SHP77 treated with DMSO at 0.1 percent for 48 hours (cell line): ENCODE data around the gene DEFB123.
"Not testable (repeated sequence)": the region's sequence is repeated elsewhere in the genome, so short reads cannot be mapped to it uniquely, and the experiment has no call there.

ENCODE experiments used
- DNase-seq: peaks from one replicate; lab custom pipeline; 2025; lab: John Stamatoyannopoulos, UW

Gene DEFB123, protein sequence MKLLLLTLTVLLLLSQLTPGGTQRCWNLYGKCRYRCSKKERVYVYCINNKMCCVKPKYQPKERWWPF

GRCh38 chr20:31440012-31440659, at the start of gene DEFB123:
Gene DEFB123, plus strand, starts transcription at chr20:31440632. Its CDS starts 67 bp downstream, at chr20:31440699.
- DNase-seq: no peak

DNA sequence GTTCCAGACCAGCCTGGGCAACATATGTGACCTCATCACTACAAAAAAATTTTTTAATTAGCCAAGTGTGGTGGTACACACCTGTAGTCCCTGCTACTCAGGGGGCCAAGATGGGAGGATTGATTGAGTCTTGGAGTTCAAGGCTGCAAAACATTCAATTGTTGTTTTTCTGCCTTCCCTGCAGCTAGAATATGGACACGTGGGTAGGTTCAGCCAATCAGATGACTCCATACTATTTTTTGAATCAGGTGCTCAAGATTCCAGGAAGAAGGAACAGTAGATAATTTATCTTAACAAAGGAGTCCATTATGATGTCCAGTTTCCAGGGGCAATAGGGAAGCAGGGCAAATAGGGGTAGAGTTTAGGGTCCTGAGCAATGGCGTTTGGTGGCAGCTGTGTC, 47.6 kb upstream of the DEFB123 start:
- DNase-seq: no peak

- DNase-seq: no peak
Observed at GRCh38 chr20:31394900-31395299, 45.5 kb upstream of the DEFB123 start.

- no peak for DNase-seq
Observed at GRCh38 chr20:31403886-31404285, 36.5 kb upstream of the DEFB123 start.

DNA sequence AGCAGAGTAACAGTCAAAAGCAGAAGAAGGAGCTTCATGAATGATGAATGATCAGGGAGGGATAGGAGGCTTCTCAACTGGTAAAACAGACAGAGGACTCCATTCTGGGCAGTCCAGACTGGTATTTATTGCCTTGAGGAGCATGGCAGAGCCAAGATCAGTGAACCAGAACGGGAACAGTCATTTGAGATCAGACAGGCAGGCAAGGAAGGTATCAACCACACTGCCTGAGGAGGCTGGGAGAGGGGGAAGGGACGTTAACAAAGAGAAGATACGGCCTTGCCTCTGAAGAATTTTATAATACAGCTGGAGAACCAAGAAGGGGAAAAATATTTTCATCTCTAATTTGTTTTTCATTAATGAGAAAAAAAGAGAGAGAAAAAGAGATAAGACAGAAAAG, 34.3 kb upstream of the DEFB123 start, which contains the start of gene DEFB121:
TSS of gene DEFB121 (minus strand) at position 101 of the 400 bp plus-strand sequence. CDS start at position 38, 63 bp downstream.
- no peak for DNase-seq

DNA sequence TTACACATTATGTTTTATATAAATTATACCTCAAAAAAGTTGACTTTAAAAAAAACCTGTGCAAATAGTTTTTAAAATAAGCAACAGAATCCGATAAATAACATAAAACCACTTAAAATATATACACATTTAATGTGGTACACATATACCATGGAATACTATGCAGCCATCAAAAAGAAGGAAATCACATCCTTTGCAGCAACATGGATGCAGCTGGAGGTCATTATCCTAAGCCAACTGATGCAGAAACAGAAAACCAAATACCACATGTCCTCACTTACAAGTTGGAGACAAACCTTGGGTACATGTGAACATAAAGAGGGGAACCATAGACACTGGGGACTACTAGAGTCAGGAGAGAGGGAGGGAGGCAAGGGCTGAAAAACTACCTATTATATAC, 30.4 kb upstream of the DEFB123 start:
- DNase-seq: no peak

DNA sequence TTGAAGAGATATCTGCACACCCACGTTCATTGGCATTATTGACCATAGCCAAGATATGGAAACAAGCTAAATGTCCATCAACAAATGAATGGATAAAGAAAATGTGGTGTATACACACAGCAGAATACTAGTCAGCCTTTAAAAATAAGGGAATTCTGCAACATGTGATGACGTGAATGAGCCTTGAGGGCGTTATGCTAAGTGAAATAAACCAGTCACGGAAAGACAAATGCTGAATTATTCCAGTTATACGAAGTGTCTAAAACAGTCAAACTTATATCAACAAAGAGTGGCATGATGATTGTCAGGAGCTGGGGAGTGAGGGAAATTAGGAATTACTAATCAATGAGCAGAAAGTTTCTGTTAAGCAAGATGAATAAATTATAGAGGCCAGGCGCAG, 26.1 kb upstream of the DEFB123 start:
- no peak for DNase-seq

GRCh38 chr20:31415653-31416052, 24.8 kb upstream of the DEFB123 start:
- DNase-seq: no peak

GRCh38 chr20:31418307-31418706, 22.1 kb upstream of the DEFB123 start:
- no peak for DNase-seq

GRCh38 chr20:31425797-31426196, 14.6 kb upstream of the DEFB123 start:
- DNase-seq: no peak

DNA sequence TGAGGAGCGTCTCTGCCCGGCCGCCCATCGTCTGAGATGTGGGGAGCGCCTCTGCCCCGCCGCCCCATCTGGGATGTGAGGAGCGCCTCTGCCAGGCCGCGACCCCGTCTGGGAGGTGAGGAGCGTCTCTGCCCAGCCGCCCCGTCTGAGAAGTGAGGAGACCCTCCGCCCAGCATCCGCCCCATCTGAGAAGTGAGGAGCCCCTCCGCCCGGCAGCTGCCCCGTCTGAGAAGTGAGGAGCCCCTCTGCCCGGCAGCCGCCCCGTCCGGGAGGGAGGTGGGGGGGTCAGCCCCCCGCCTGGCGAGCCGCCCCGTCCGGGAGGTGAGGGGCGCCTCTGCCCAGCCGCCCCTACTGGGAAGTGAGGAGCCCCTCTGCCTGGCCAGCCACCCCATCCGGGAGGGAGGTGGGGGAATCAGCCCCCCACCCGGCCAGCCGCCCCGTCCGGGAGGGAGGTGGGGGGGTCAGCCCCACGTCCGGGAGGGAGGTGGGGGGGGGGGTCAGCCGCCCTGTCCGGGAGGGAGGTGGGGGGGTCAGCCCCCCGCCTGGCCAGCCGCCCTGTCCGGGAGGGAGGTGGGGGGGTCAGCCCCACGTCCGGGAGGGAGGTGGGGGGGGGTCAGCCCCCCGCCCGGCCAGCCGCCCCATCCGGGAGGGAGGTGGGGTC, 13.4 kb upstream of the DEFB123 start:
- DNase-seq: not testable (repeated sequence)

DNA sequence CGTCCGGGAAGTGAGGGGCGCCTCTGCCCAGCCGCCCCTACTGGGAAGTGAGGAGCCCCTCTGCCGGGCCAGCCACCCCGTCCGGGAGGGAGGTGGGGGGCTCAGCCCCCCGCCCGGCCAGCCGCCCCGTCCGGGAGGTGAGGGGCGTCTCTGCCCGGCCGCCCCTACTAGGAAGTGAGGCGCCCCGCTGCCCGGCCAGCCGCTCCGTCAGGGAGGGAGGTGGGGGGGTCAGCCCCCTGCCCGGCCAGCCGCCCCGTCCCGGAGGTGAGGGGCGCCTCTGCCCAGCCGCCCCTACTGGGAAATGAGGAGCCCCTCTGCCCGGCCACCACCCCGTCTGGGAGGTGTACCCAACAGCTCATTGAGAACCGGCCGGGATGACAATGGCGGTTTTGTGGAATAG, 12.9 kb upstream of the DEFB123 start:
- DNase-seq: not testable (repeated sequence)

- DNase-seq: no peak
Observed at GRCh38 chr20:31430568-31431115, 9.8 kb upstream of the DEFB123 start.

DNA sequence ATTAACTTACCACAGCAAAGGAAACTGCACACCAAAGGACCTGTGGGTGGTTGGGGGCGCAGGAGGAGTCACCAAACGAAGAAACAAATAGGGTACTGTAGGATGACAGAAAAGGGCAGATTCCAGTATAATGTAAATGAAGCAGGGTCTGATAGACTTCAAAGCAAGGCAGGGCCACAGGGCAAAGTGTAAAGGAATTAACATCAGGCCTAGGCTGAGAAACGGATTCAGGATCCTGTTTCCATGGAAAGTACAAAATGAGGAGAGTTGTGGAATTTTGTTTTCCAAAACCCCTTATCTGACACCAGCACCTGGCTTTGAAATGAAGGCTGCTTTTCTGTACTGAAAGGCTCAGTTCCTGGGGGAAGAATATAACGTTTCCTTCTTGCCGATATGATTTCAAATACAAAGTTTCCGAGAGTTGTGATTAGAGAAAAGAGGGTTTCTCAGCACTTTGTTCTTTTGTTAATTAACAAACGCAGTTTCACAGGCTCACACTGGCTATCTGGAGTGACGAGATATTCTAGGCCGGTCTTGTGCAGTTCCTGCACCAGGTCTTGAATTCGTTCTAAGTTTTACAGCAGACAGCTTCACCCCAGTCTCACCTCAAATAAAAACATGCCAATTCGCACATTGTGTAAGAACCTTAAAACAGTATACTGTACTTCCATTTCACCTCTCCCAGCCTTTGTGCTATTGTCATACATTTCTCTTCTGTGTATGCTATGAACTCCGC, 5.8 kb downstream of the DEFB123 start:
- DNase-seq: no peak

DNA sequence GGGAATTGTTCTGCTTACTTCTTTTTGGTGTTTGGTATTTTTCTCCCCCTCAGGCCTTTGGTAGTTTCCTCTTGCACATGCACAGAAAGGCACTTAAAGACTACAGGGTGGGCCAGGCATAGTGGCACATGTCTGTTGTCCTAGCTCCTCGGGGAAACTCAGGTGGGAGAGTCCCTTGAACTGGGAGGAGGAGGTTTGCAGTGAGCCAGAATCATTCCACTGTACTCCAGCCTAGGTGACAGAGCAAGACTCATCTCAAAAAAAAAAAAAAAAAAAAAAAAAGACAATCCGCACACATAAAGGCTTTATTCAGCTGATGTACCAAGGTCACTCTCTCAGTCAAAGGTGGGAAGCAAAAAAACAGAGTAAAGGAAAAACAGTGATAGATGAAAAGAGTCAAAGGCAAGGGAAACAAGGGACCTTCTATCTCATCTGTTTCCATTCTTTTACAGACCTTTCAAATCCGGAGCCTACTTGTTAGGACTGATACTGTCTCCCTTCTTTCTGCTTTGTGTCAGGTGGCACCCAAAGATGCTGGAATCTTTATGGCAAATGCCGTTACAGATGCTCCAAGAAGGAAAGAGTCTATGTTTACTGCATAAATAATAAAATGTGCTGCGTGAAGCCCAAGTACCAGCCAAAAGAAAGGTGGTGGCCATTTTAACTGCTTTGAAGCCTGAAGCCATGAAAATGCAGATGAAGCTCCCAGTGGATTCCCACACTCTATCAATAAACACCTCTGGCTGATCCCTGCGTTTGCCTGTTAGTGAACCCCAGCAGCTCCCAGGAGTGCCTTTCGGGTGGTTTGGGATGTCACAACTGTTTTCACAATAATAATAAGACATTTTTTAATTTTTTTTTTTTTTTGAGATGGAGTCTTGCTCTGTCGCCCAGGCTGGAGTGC, 9.3 kb downstream of the DEFB123 start:
- DNase-seq: no peak

- DNase-seq: no peak
Observed at GRCh38 chr20:31452575-31452974, 12.1 kb downstream of the DEFB123 start.

GRCh38 chr20:31454361-31454760, 13.9 kb downstream of the DEFB123 start:
- DNase-seq: no peak

- DNase-seq: not testable (repeated sequence)
Observed at GRCh38 chr20:31470946-31471345, 30.5 kb downstream of the DEFB123 start.

GRCh38 chr20:31472395-31473330, 32.2 kb downstream of the DEFB123 start:
- no peak for DNase-seq
